IMR-90 (cell line): ENCODE results near the gene BHLHA15. TPM values are rescaled to one million over a fixed set of nuclear protein-coding genes. Genes with fewer than 3 reads are reported as not detected.

ENCODE experiments used
- ATAC-seq: fragments of 200-7000 bp; cut with Tn5 transposase; 2 replicates; pipeline ENCODE4 v1.9.1; 2020; ENCODE audit warnings: low read depth, mild to moderate bottlenecking, moderate library complexity
- BruUV-seq: library from RNA; stranded (reverse); fragments of 400-500 nt; replicated peaks from 2 replicates; lab custom pipeline; 2021; lab: Mats Ljungman, UMichigan
- CTCF ChIA-PET: fragments of 300-600 bp; formaldehyde crosslinking; extraction: SDS; loops from one replicate; lab custom pipeline; 2021; ENCODE audit warnings: antibody characterized with exemption; lab: Yijun Ruan, JAX
- POLR2A ChIA-PET: fragments of 300-600 bp; sonication (Branson Sonifier 250); formaldehyde crosslinking; loops from one replicate; lab custom pipeline; 2022; ENCODE audit warnings: antibody characterized with exemption; ENCODE audit not compliant: unreplicated experiment; lab: Charles Lee
- DNase-seq: peaks from one replicate; pipeline ENCODE4 v3.0.0; 2013
- H2AFZ ChIP-seq: replicated peaks from 2 replicates; pipeline ENCODE3; 2013; ENCODE audit warnings: low read length, mild to moderate bottlenecking; ENCODE audit not compliant: poor library complexity
- H2AK5ac ChIP-seq: 2 replicates; pipeline ENCODE4 v1.6.1; 2013; ENCODE audit warnings: low read depth, low read length, inconsistent platforms
- H2AK9ac ChIP-seq: replicated peaks from 2 replicates; pipeline ENCODE3; 2013; ENCODE audit warnings: mild to moderate bottlenecking, low read depth, low read length, moderate library complexity; ENCODE audit not compliant: poor library complexity
- H2BK120ac ChIP-seq: 2 replicates; pipeline ENCODE4 v1.6.1; 2013; ENCODE audit warnings: low read depth, low read length, inconsistent platforms
- H2BK15ac ChIP-seq: 3 replicates; pipeline ENCODE4 v1.6.1; 2013; ENCODE audit warnings: low read depth, low read length, inconsistent platforms
- H2BK20ac ChIP-seq: 2 replicates; pipeline ENCODE4 v1.6.1; 2013; ENCODE audit warnings: low read depth, mild to moderate bottlenecking, inconsistent platforms, low read length, moderate library complexity
- H2BK5ac ChIP-seq: 2 replicates; pipeline ENCODE4 v1.6.1; 2013; ENCODE audit warnings: mild to moderate bottlenecking, low read depth, low read length, inconsistent platforms; ENCODE audit not compliant: poor library complexity, severe bottlenecking
- H3K14ac ChIP-seq: replicated peaks from 2 replicates; pipeline ENCODE4 v1.6.1; 2013; ENCODE audit warnings: low read depth, low read length, inconsistent platforms
- H3K18ac ChIP-seq: 2 replicates; pipeline ENCODE4 v1.6.1; 2013; ENCODE audit warnings: low read depth, low read length, control low read depth
- H3K23ac ChIP-seq: 2 replicates; pipeline ENCODE4 v1.6.1; 2013; ENCODE audit warnings: low read depth, low read length, inconsistent platforms
- H3K27ac ChIP-seq: 2 replicates; pipeline ENCODE4 v1.5.1; 2013; ENCODE audit warnings: mild to moderate bottlenecking, control low read depth, low read length; ENCODE audit not compliant: insufficient read depth
- H3K27me3 ChIP-seq: 2 replicates; pipeline ENCODE4 v1.6.1; 2013; ENCODE audit warnings: low read length; ENCODE audit not compliant: control insufficient read depth, insufficient read depth
- H3K36me3 ChIP-seq: 2 replicates; pipeline ENCODE4 v1.6.1; 2013; ENCODE audit warnings: low read length, mixed read lengths; ENCODE audit not compliant: control insufficient read depth, insufficient read depth
- H3K4ac ChIP-seq: 2 replicates; pipeline ENCODE4 v1.6.1; 2013; ENCODE audit warnings: low read depth, low read length, inconsistent platforms
- H3K4me1 ChIP-seq: 2 replicates; pipeline ENCODE4 v1.6.1; 2013; ENCODE audit warnings: low read length, mixed read lengths; ENCODE audit not compliant: control insufficient read depth, insufficient read depth
- H3K4me2 ChIP-seq: 2 replicates; pipeline ENCODE4 v1.6.1; 2013; ENCODE audit warnings: low read depth, mild to moderate bottlenecking, control low read depth, low read length, moderate library complexity
- H3K4me3 ChIP-seq: 2 replicates; pipeline ENCODE4 v1.5.1; 2013; ENCODE audit warnings: low read depth, mild to moderate bottlenecking, control low read depth, low read length, moderate library complexity; ENCODE audit not compliant: insufficient read depth
- H3K56ac ChIP-seq: 2 replicates; pipeline ENCODE4 v1.6.1; 2013; ENCODE audit warnings: low read length, inconsistent platforms; ENCODE audit not compliant: insufficient read depth; ENCODE audit errors: extremely low read depth
- H3K79me1 ChIP-seq, 2 experiments: 2 replicates each; pipeline ENCODE4 v1.6.1; 2013; ENCODE audit warnings: low read length in 2 of 2, inconsistent platforms in 1 of 2, low read depth in 1 of 2
- H3K9ac ChIP-seq: 2 replicates; pipeline ENCODE4 v1.6.1; 2013; ENCODE audit warnings: low read depth, low read length, control low read depth
- H3K9me1 ChIP-seq: 2 replicates; pipeline ENCODE4 v1.6.1; 2013; ENCODE audit warnings: low read length, inconsistent platforms; ENCODE audit not compliant: insufficient read depth
- H3K9me3 ChIP-seq: 2 replicates; pipeline ENCODE4 v1.6.1; 2013; ENCODE audit warnings: low read length; ENCODE audit not compliant: control insufficient read depth, insufficient read depth
- H4K20me1 ChIP-seq: 2 replicates; pipeline ENCODE4 v1.6.1; 2013; ENCODE audit warnings: low read length, inconsistent platforms; ENCODE audit not compliant: insufficient read depth
- H4K5ac ChIP-seq: 2 replicates; pipeline ENCODE4 v1.6.1; 2013; ENCODE audit warnings: mild to moderate bottlenecking, low read depth, low read length, control low read depth
- H4K8ac ChIP-seq, 2 experiments: 2 replicates each; pipeline ENCODE4 v1.6.1; 2013; ENCODE audit warnings: low read depth in 2 of 2, low read length in 2 of 2, control low read depth in 1 of 2, inconsistent platforms in 1 of 2
- H4K91ac ChIP-seq: 2 replicates; pipeline ENCODE4 v1.6.1; 2013; ENCODE audit warnings: low read depth, low read length, inconsistent platforms; ENCODE audit not compliant: insufficient read depth
- BHLHE40 ChIP-seq: fragments of 150-350 bp; IDR thresholded peaks from 2 replicates; pipeline ENCODE4 v1.6.1; 2016; ENCODE audit warnings: mild to moderate bottlenecking, low read depth, low read length
- CEBPB ChIP-seq: IDR thresholded peaks from 2 replicates; pipeline ENCODE4 v1.6.1; 2012; ENCODE audit warnings: low read depth, low read length, improper control_type of control experiment
- CTCF ChIP-seq: conservative IDR thresholded peaks from 2 replicates; pipeline ENCODE4 v1.5.1; 2012; ENCODE audit warnings: mild to moderate bottlenecking, low read depth, low read length, improper control_type of control experiment
- ELK1 ChIP-seq: fragments of 150-350 bp; IDR thresholded peaks from 2 replicates; pipeline ENCODE4 v1.6.1; 2016; ENCODE audit warnings: low read depth, mild to moderate bottlenecking, low read length, moderate library complexity, borderline replicate concordance
- FOS ChIP-seq: fragments of 150-350 bp; IDR thresholded peaks from 2 replicates; pipeline ENCODE4 v1.6.1; 2016; ENCODE audit warnings: low read depth, low read length
- MAZ ChIP-seq: IDR thresholded peaks from 2 replicates; pipeline ENCODE4 v1.6.1; 2012; ENCODE audit warnings: low read depth, mild to moderate bottlenecking, low read length, improper control_type of control experiment, moderate library complexity, borderline replicate concordance
- NFE2L2 ChIP-seq: fragments of 150-350 bp; IDR thresholded peaks from 2 replicates; pipeline ENCODE4 v1.6.1; 2016; ENCODE audit warnings: low read depth, mild to moderate bottlenecking, low read length
- POLR2A ChIP-seq: IDR thresholded peaks from 2 replicates; pipeline ENCODE4 v1.6.1; 2012; ENCODE audit warnings: mild to moderate bottlenecking, low read depth, low read length
- RAD21 ChIP-seq: IDR thresholded peaks from 2 replicates; pipeline ENCODE4 v1.6.1; 2012; ENCODE audit warnings: low read length, improper control_type of control experiment
- RCOR1 ChIP-seq: IDR thresholded peaks from 2 replicates; pipeline ENCODE4 v1.6.1; 2012; ENCODE audit warnings: mild to moderate bottlenecking, low read length, improper control_type of control experiment; ENCODE audit not compliant: insufficient replicate concordance
- USF2 ChIP-seq: fragments of 150-350 bp; IDR thresholded peaks from 2 replicates; pipeline ENCODE4 v1.6.1; 2017; ENCODE audit warnings: mild to moderate bottlenecking, antibody characterized with exemption, low read length, low read depth
- WGBS, 2 experiments: methylation state at CpG; one replicate each; pipeline versions ENCODE4 v1.1.5 to v1.1.7; 2013; ENCODE audit warnings: missing lambda C conversion rate in 2 of 2; ENCODE audit not compliant: insufficient read length in 1 of 2; ENCODE audit errors: extremely low coverage in 2 of 2; 5-methylcytosine and 5-hydroxymethylcytosine counted together
- dilution Hi-C: fragments of 300-500 bp; cut with HindIII; formaldehyde crosslinking; loops from one replicate; pipeline ENCODE4 v1.14.3; 2018; ENCODE audit warnings: low sequenced_read_pairs; ENCODE audit not compliant: unreplicated experiment
- in situ Hi-C: fragments of 300-500 bp; cut with MboI; formaldehyde crosslinking; loops from 3 replicates; pipeline ENCODE4 v1.14.3; 2019; ENCODE audit warnings: low sequenced_read_pairs, inconsistent platforms, mixed read lengths
- intact Hi-C: fragments of 100-400 bp; cut with micrococcal nuclease; formaldehyde crosslinking; loops from 2 replicates; pipeline ENCODE4 v1.10.0; 2022
- polyA plus RNA-seq, 3 experiments: library from polyadenylated mRNA; depleted of rRNA; stranded (reverse); fragments of >200 nt; gene quantifications; 2 replicates each; pipeline ENCODE4 v1.2.3, GENCODE V29; 2012; ENCODE audit warnings: low replicate concordance in 1 of 3
- total RNA-seq: library from RNA; depleted of rRNA; stranded (reverse); fragments of >200 nt; gene quantifications from 2 replicates; pipeline ENCODE4 v1.2.3, GENCODE V29; 2012

Gene BHLHA15
- total and polyA plus RNA-seq, 2 of the 4 experiments (the other 2 are of a cell fraction): not detected

GRCh38 chr7:98256431-98256830 lies 45.2 kb downstream of the BHLHA15 start:
- intact Hi-C loops (no loop called here), in situ Hi-C loops (no loop called here), dilution Hi-C loops (no loop called here)
- no peaks in the 10 kb centered on the region for H3K9me3 ChIP-seq
- H2AFZ ChIP-seq: no peak overlapping the region
- CTCF ChIA-PET: no interaction called here
- no peak overlapping the region for H3K23ac ChIP-seq
- no peak overlapping the region for H3K4ac ChIP-seq
- no peak overlapping the region for H3K27ac ChIP-seq
- H2BK15ac ChIP-seq: no peak overlapping the region
- H3K9ac ChIP-seq: no peak overlapping the region
- POLR2A ChIA-PET: no interaction called here
- H4K20me1 ChIP-seq: no peaks in the 10 kb centered on the region; the same call in 1 of the 2 replicates
- no peak overlapping the region for H3K14ac ChIP-seq
- peaks cover 4% of the 10 kb centered on the region for H3K4me1 ChIP-seq
- no TSS peak for BruUV-seq
- no peak overlapping the region for H3K18ac ChIP-seq
- H3K36me3 ChIP-seq: peaks cover 13% of the 10 kb centered on the region
- H4K5ac ChIP-seq: no peak overlapping the region
- no CpG with 5 or more reads among the region's 7 CpGs for WGBS, 2 experiments
- H3K79me1 ChIP-seq: peaks cover 28 to 47% of the 10 kb centered on the region in 2 experiments
- H3K4me2 ChIP-seq: no peak overlapping the region
- no peak overlapping the region for H2AK5ac ChIP-seq
- TF ChIP-seq USF2 (no peak), POLR2A (no peak), ELK1 (no peak), MAZ (no peak), NFE2L2 (no peak), CEBPB (no peak), FOS (no peak), BHLHE40 (no peak), CTCF (no peak), RAD21 (no peak), RCOR1 (no peak)
- DNase-seq (no peak), ATAC-seq (no peak)
- no peak overlapping the region for H3K4me3 ChIP-seq
- no peak overlapping the region for H3K56ac ChIP-seq
- H4K91ac ChIP-seq: no peak overlapping the region
- H2AK9ac ChIP-seq: no peak overlapping the region
- H3K27me3 ChIP-seq: no peaks in the 10 kb centered on the region
- H3K9me1 ChIP-seq: no peaks in the 10 kb centered on the region
- H2BK5ac ChIP-seq: no peak overlapping the region
- no peak overlapping the region for H4K8ac ChIP-seq
- no peak overlapping the region for H2BK20ac ChIP-seq
- H2BK120ac ChIP-seq: no peak overlapping the region
